Measurements from ENCODE around the gene CDADC1. TPM values are rescaled to one million over a fixed set of nuclear protein-coding genes. Genes with fewer than 3 reads are reported as not detected.
"Not testable (repeated sequence)": the region's sequence is repeated elsewhere in the genome, so short reads cannot be mapped to it uniquely, and the experiment has no call there.

CDADC1 gene
- polyA plus RNA-seq, 3 donors = 3.5 to 6.4 (median 5.2) TPM

DNA sequence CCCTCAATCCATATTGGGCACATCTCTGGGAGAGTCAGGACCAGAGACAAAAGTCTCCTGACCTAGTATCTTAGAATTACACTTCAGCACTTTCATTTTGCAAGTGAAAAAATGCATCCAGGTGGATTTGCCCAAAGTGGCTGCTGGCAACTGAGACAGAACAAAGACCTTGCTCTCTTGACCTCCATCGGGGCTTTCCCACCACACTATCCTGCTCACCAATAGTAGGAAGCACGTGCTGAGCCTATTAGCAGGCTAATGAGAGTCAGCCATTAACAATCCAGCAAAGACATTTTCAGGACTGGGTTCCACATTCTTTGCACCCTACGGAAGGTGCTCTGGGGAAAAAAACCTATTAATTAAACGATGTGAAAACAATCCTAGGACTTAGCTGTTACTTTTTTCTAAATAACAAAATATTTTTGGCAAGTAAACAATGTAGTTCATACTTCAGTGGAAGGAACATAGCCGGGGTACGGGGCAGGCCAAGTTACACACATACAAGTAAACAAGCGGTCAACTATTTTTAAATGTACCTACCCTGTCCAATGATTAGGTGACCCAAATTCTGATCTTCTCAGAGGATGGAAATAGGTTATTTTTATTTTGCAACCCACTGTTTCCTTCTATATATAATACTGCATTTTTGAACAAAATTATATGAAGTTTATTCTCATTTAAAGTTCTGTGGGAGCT is 78.6 kb downstream of the CDADC1 start:
- intact Hi-C loops (cut with micrococcal nuclease) = no loop called here
- H3K4me2 ChIP-seq (replicated peaks; ENCODE audit: extremely low read depth, low read length, poor library complexity, severe bottlenecking) = no peak overlapping the region

GRCh38 chr13:49327145-49327544 is 79.4 kb downstream of the CDADC1 start:
- H4K20me1 ChIP-seq (ENCODE audit: insufficient read depth, low read length); H3K36me3 Mint-ChIP-seq; H3K4me1 Mint-ChIP-seq; H3K4me2 ChIP-seq (replicated peaks; ENCODE audit: extremely low read depth, low read length, poor library complexity, severe bottlenecking); H3K4me3 Mint-ChIP-seq; H3K4me1 ChIP-seq (ENCODE audit: control insufficient read depth in 1 of 2, insufficient read depth in 2 of 2, low read length in 2 of 2); H3K27ac ChIP-seq (ENCODE audit: low read depth in 1 of 2, low read length in 2 of 2); H3K27ac Mint-ChIP-seq; intact Hi-C loops (cut with micrococcal nuclease); H3K79me2 ChIP-seq (ENCODE audit: insufficient read depth, low read length); H3K27me3 Mint-ChIP-seq (ENCODE audit: low read depth in 3 of 3); H2AFZ ChIP-seq (ENCODE audit: insufficient read depth, low read depth, low read length, poor library complexity, severe bottlenecking); H3K27me3 ChIP-seq (ENCODE audit: control insufficient read depth in 2 of 2, insufficient read depth in 2 of 2, low read length in 2 of 2); H3K36me3 ChIP-seq (replicated peaks in 1 of 2; ENCODE audit: control insufficient read depth in 1 of 2, insufficient read depth in 2 of 2, low read length in 2 of 2); H3K9ac ChIP-seq (ENCODE audit: insufficient read depth, low read length, poor library complexity, severe bottlenecking); H3K9me3 ChIP-seq (replicated peaks in 1 of 2; ENCODE audit: control insufficient read depth in 1 of 2, insufficient read depth in 1 of 2, low read length in 2 of 2); DNase-seq; H3K4me3 ChIP-seq (replicated peaks in 1 of 3; ENCODE audit: low read depth in 2 of 3, low read length in 3 of 3); H3K9me3 Mint-ChIP-seq: not testable (repeated sequence)
- 100% methylated on average over 2 of the region's 3 CpGs for WGBS (ENCODE audit: insufficient coverage)

More for the DNA sequence above, 78.6 kb downstream of the CDADC1 start:
- H3K79me2 ChIP-seq (ENCODE audit: insufficient read depth, low read length) = no peaks in the 10 kb centered on the region
- H3K27me3 ChIP-seq (ENCODE audit: control insufficient read depth in 2 of 2, insufficient read depth in 2 of 2, low read length in 2 of 2) = no peaks in the 10 kb centered on the region
- Mint-ChIP-seq H3K27me3 (ENCODE audit: low read depth in 3 of 3) (no peaks in the 10 kb centered on the region), H3K4me1 (no peaks in the 10 kb centered on the region), H3K36me3 (peaks cover 0 to 2% of the 10 kb centered on the region in 2 donors), H3K9me3 (no peaks in the 10 kb centered on the region), H3K4me3 (no peak overlapping the region), H3K27ac (no peak overlapping the region)
- no peak for DNase-seq
- no peak overlapping the region for H3K9ac ChIP-seq (ENCODE audit: insufficient read depth, low read length, poor library complexity, severe bottlenecking)
- no peaks in the 10 kb centered on the region for H3K9me3 ChIP-seq (replicated peaks in 1 of 2; ENCODE audit: control insufficient read depth in 1 of 2, insufficient read depth in 1 of 2, low read length in 2 of 2)
- no peaks in the 10 kb centered on the region for H3K4me1 ChIP-seq (ENCODE audit: control insufficient read depth in 1 of 2, insufficient read depth in 2 of 2, low read length in 2 of 2)
- no peak overlapping the region for H3K27ac ChIP-seq (ENCODE audit: low read depth in 1 of 2, low read length in 2 of 2)
- TF ChIP-seq, protein P1, sequence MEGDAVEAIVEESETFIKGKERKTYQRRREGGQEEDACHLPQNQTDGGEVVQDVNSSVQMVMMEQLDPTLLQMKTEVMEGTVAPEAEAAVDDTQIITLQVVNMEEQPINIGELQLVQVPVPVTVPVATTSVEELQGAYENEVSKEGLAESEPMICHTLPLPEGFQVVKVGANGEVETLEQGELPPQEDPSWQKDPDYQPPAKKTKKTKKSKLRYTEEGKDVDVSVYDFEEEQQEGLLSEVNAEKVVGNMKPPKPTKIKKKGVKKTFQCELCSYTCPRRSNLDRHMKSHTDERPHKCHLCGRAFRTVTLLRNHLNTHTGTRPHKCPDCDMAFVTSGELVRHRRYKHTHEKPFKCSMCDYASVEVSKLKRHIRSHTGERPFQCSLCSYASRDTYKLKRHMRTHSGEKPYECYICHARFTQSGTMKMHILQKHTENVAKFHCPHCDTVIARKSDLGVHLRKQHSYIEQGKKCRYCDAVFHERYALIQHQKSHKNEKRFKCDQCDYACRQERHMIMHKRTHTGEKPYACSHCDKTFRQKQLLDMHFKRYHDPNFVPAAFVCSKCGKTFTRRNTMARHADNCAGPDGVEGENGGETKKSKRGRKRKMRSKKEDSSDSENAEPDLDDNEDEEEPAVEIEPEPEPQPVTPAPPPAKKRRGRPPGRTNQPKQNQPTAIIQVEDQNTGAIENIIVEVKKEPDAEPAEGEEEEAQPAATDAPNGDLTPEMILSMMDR (IDR thresholded peaks at IDR 0.05) = no peak
- WGBS (ENCODE audit: insufficient coverage) = 100% methylated on average over 2 of the region's 7 CpGs
- H3K4me3 ChIP-seq (replicated peaks in 1 of 3; ENCODE audit: low read depth in 2 of 3, low read length in 3 of 3) = no peak overlapping the region
- no peaks in the 10 kb centered on the region for H4K20me1 ChIP-seq (ENCODE audit: insufficient read depth, low read length)
- H3K36me3 ChIP-seq (replicated peaks in 1 of 2; ENCODE audit: control insufficient read depth in 1 of 2, insufficient read depth in 2 of 2, low read length in 2 of 2) = no peaks in the 10 kb centered on the region
- H2AFZ ChIP-seq (ENCODE audit: insufficient read depth, low read depth, low read length, poor library complexity, severe bottlenecking) = no peak overlapping the region
